ENCODE results near the gene C18orf32.

The C18orf32 gene

GRCh38 chr18:49447810-49448745 is 39.0 kb downstream of the C18orf32 start:
- H3K27me3 ChIP-seq (ENCODE audit: control insufficient read depth, insufficient read depth, low read length), result no peaks in the 10 kb centered on the region
- H3K9me3 ChIP-seq (ENCODE audit: control insufficient read depth, insufficient read depth, low read length), result peaks cover 17% of the 10 kb centered on the region
- H3K9ac ChIP-seq (ENCODE audit: low read depth, low read length), result no peak overlapping the region
- no peaks in the 10 kb centered on the region for H3K4me1 ChIP-seq (ENCODE audit: control insufficient read depth, insufficient read depth, low read length)
- no peak overlapping the region for H3K27ac ChIP-seq (ENCODE audit: low read depth, low read length)
- H3K4me3 ChIP-seq (ENCODE audit: low read depth, low read length), result no peak overlapping the region
- H3K36me3 ChIP-seq (ENCODE audit: control insufficient read depth, insufficient read depth, low read length), result no peaks in the 10 kb centered on the region

GRCh38 chr18:49446481-49446880 is 40.6 kb downstream of the C18orf32 start:
- H3K9me3 ChIP-seq (ENCODE audit: control insufficient read depth, insufficient read depth, low read length), result peaks cover 17% of the 10 kb centered on the region
- no peak overlapping the region for H3K27ac ChIP-seq (ENCODE audit: low read depth, low read length)

GRCh38 chr18:49444581-49444980 is 42.5 kb downstream of the C18orf32 start:
- Histone ChIP-seq H3K9me3 (ENCODE audit: control insufficient read depth, insufficient read depth, low read length) (peaks cover 5% of the 10 kb centered on the region), H3K9ac (ENCODE audit: low read depth, low read length) (no peak overlapping the region), H3K36me3 (ENCODE audit: control insufficient read depth, insufficient read depth, low read length) (no peaks in the 10 kb centered on the region), H3K4me1 (ENCODE audit: control insufficient read depth, insufficient read depth, low read length) (no peaks in the 10 kb centered on the region), H3K27me3 (ENCODE audit: control insufficient read depth, insufficient read depth, low read length) (no peaks in the 10 kb centered on the region), H3K27ac (ENCODE audit: low read depth, low read length) (no peak overlapping the region), H3K4me3 (ENCODE audit: low read depth, low read length) (no peak overlapping the region)

More at GRCh38 chr18:49446481-49446880, 40.6 kb downstream of the C18orf32 start:
- Histone ChIP-seq H3K27me3 (ENCODE audit: control insufficient read depth, insufficient read depth, low read length) (no peaks in the 10 kb centered on the region), H3K36me3 (ENCODE audit: control insufficient read depth, insufficient read depth, low read length) (no peaks in the 10 kb centered on the region), H3K4me1 (ENCODE audit: control insufficient read depth, insufficient read depth, low read length) (no peaks in the 10 kb centered on the region), H3K4me3 (ENCODE audit: low read depth, low read length) (no peak overlapping the region), H3K9ac (ENCODE audit: low read depth, low read length) (no peak overlapping the region)

DNA sequence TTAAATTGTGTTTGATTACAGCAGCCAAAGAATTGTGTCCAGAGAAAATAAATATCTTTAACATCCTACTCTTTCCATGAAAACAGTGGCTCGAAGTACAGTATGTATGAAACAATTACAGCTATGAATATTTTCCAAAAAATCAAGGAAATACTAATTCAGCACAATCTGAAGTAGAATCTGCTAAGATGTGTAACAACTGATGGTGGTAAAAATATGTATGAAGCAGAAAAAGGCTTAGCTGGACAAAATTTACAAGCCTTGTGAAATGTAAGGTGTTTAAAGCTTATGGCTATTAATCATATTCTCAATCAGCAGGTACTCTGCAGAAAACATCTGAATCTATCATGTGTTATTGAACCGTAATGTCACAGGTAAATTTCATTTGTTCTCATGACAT is 43.2 kb downstream of the C18orf32 start:
- no peaks in the 10 kb centered on the region for H3K36me3 ChIP-seq (ENCODE audit: control insufficient read depth, insufficient read depth, low read length)
- no peak overlapping the region for H3K9ac ChIP-seq (ENCODE audit: low read depth, low read length)
- no peaks in the 10 kb centered on the region for H3K27me3 ChIP-seq (ENCODE audit: control insufficient read depth, insufficient read depth, low read length)
- H3K4me1 ChIP-seq (ENCODE audit: control insufficient read depth, insufficient read depth, low read length), result no peaks in the 10 kb centered on the region
- H3K4me3 ChIP-seq (ENCODE audit: low read depth, low read length), result no peak overlapping the region
- H3K27ac ChIP-seq (ENCODE audit: low read depth, low read length), result no peak overlapping the region
- H3K9me3 ChIP-seq (ENCODE audit: control insufficient read depth, insufficient read depth, low read length), result no peaks in the 10 kb centered on the region

DNA sequence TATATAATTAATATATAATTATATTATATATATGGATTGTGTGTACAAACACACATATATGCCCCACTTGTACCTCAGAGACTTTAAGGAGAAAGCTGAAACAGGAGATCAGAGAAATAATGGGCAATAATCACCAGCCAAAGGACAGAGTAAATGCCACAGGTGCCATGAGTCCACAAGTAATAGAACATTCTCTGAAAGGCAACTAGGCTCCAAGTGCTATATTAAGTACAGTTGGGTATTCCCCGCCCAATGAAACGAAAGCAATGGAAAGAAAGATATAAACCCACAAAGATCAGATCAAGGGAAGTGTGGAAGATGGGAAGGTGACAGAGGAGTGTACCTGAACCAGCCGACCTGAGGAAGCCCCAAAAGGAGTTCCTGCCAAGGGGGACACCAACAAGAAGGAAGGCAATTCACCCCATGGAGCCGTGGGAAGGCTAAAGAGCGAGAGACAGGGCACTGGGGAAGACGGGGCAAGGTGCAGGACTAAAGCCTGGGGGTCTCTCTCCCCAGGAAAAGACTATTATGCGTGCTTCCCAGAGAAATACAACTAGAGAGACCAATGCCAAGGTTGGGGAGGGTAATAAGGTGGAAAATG is 45.6 kb downstream of the C18orf32 start:
- Histone ChIP-seq H3K27ac (ENCODE audit: low read depth, low read length) (no peak overlapping the region), H3K4me1 (ENCODE audit: control insufficient read depth, insufficient read depth, low read length) (no peaks in the 10 kb centered on the region), H3K36me3 (ENCODE audit: control insufficient read depth, insufficient read depth, low read length) (no peaks in the 10 kb centered on the region), H3K9me3 (ENCODE audit: control insufficient read depth, insufficient read depth, low read length) (no peaks in the 10 kb centered on the region), H3K27me3 (ENCODE audit: control insufficient read depth, insufficient read depth, low read length) (no peaks in the 10 kb centered on the region), H3K9ac (ENCODE audit: low read depth, low read length) (no peak overlapping the region), H3K4me3 (ENCODE audit: low read depth, low read length) (no peak overlapping the region)

GRCh38 chr18:49435170-49435569 is 51.9 kb downstream of the C18orf32 start:
- no peak overlapping the region for H3K9ac ChIP-seq (ENCODE audit: low read depth, low read length)
- H3K9me3 ChIP-seq (ENCODE audit: control insufficient read depth, insufficient read depth, low read length), result no peaks in the 10 kb centered on the region
- no peak overlapping the region for H3K27ac ChIP-seq (ENCODE audit: low read depth, low read length)
- 0 out of 2 replicates have a peak, but pooled peaks cover 9% of the 10 kb centered on the region for H3K4me1 ChIP-seq (ENCODE audit: control insufficient read depth, insufficient read depth, low read length)
- no peaks in the 10 kb centered on the region for H3K36me3 ChIP-seq (ENCODE audit: control insufficient read depth, insufficient read depth, low read length)
- no peak overlapping the region for H3K4me3 ChIP-seq (ENCODE audit: low read depth, low read length)
- H3K27me3 ChIP-seq (ENCODE audit: control insufficient read depth, insufficient read depth, low read length), result no peaks in the 10 kb centered on the region

GRCh38 chr18:49432602-49433001 is 54.4 kb downstream of the C18orf32 start:
- H3K36me3 ChIP-seq (ENCODE audit: control insufficient read depth, insufficient read depth, low read length), result peaks cover 11% of the 10 kb centered on the region
- no peak overlapping the region for H3K27ac ChIP-seq (ENCODE audit: low read depth, low read length)
- no peaks in the 10 kb centered on the region for H3K9me3 ChIP-seq (ENCODE audit: control insufficient read depth, insufficient read depth, low read length)
- 0 out of 2 replicates have a peak, but pooled peaks cover 9% of the 10 kb centered on the region for H3K4me1 ChIP-seq (ENCODE audit: control insufficient read depth, insufficient read depth, low read length)
- no peak overlapping the region for H3K9ac ChIP-seq (ENCODE audit: low read depth, low read length)
- H3K4me3 ChIP-seq (ENCODE audit: low read depth, low read length), result no peak overlapping the region
- no peaks in the 10 kb centered on the region for H3K27me3 ChIP-seq (ENCODE audit: control insufficient read depth, insufficient read depth, low read length)

DNA sequence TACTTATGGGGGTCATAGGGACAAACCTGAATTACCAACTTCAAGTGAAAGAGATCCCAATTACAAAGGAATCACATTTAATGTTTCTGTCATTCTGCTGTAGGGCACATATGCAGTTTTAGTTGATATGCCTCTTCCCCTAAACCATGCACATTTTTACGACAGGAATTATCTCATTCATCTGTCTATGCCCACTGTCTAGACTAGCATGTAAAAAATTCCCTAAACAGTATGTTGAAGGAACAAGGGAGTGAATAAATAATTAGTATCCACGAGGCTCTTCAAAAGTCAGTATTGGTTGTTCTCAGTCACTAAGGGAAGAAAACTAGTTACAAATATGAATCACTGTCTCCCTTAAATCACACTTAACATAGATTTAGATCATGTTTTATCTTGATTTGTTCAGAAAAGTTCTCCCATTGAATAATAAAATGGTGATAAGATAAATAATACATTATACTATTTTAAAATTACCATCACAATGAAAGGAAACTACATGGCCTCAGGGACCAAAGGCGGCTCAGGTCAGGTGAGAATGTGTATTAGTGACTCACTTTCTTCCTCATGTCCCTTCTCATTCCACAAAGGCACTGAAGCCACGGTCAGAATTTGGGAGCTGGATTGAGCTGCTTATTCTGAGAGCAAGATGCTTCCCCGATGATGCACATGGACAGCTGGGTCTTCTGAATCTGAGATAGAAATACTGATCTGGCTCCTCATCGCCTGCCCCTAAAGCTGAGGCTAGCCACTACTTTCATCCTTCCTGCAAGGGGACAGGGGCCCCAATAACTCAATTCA is 55.7 kb downstream of the C18orf32 start:
- Histone ChIP-seq H3K27me3 (ENCODE audit: control insufficient read depth, insufficient read depth, low read length) (no peaks in the 10 kb centered on the region), H3K36me3 (ENCODE audit: control insufficient read depth, insufficient read depth, low read length) (peaks cover 11% of the 10 kb centered on the region), H3K9me3 (ENCODE audit: control insufficient read depth, insufficient read depth, low read length) (no peaks in the 10 kb centered on the region), H3K4me1 (ENCODE audit: control insufficient read depth, insufficient read depth, low read length) (0 out of 2 replicates have a peak, but pooled peaks cover 9% of the 10 kb centered on the region), H3K4me3 (ENCODE audit: low read depth, low read length) (no peak overlapping the region), H3K27ac (ENCODE audit: low read depth, low read length) (no peak overlapping the region), H3K9ac (ENCODE audit: low read depth, low read length) (no peak overlapping the region)

All from HUES48 (cell line).